HG03175 (cell line): Measurements from ENCODE around the gene KDM3B.
"Not testable (repeated sequence)": the region's sequence is repeated elsewhere in the genome, so short reads cannot be mapped to it uniquely, and the experiment has no call there.

Experiments
- ATAC-seq: cut with Tn5 transposase; IDR thresholded peaks from one replicate; pipeline ENCODE4 v1.9.1; 2021; ENCODE audit warnings: mild to moderate bottlenecking, moderate library complexity; ENCODE audit not compliant: unreplicated experiment

KDM3B gene

GRCh38 chr5:138464388-138465260 lies 112.1 kb downstream of the KDM3B start:
- ATAC-seq = peak; percentile 76

- peak; percentile 62 for ATAC-seq
Observed at GRCh38 chr5:138465261-138466124, 113.0 kb downstream of the KDM3B start, which contains the start of gene EGR1. EGR1 (plus strand) TSS chr5:138465479; CDS start chr5:138465762, 283 bp downstream.

- ATAC-seq = no peak
Observed at GRCh38 chr5:138466125-138466899, 113.8 kb downstream of the KDM3B start.

- no peak for ATAC-seq
Observed at GRCh38 chr5:138466900-138467710, 114.6 kb downstream of the KDM3B start.

- ATAC-seq = no peak
Observed at GRCh38 chr5:138467711-138468132, 115.2 kb downstream of the KDM3B start.

- no peak for ATAC-seq
Observed at GRCh38 chr5:138468133-138468965, 115.9 kb downstream of the KDM3B start.

- ATAC-seq = no peak
Observed at GRCh38 chr5:138468966-138469539, 116.6 kb downstream of the KDM3B start.

- ATAC-seq = no peak
Observed at GRCh38 chr5:138469540-138470321, 117.2 kb downstream of the KDM3B start.

GRCh38 chr5:138470322-138471051 lies 118.0 kb downstream of the KDM3B start:
- ATAC-seq = no peak

- ATAC-seq = no peak
Observed at GRCh38 chr5:138471052-138471361, 118.5 kb downstream of the KDM3B start.

- no peak for ATAC-seq
Observed at GRCh38 chr5:138472353-138472752, 119.9 kb downstream of the KDM3B start.

GRCh38 chr5:138473151-138473550 lies 120.7 kb downstream of the KDM3B start:
- ATAC-seq = not testable (repeated sequence)

GRCh38 chr5:138476918-138477317 lies 124.4 kb downstream of the KDM3B start:
- no peak for ATAC-seq

- no peak for ATAC-seq
Observed at GRCh38 chr5:138482638-138483037, 130.2 kb downstream of the KDM3B start.
